Right ventricle myocardium inferior (tissue), 1 donor: ENCODE data around the gene SLC40A1. TPM values are rescaled to one million over a fixed set of nuclear protein-coding genes. Genes with fewer than 3 reads are reported as not detected.
A peak's percentile ranks its signal among the peaks of the same experiment; 100 is the strongest.

Source experiments
- ATAC-seq: fragments of 200-7000 bp; cut with Tn5 transposase; one replicate; pipeline ENCODE4 v1.9.1; 2020; ENCODE audit warnings: mild to moderate bottlenecking, moderate library complexity
- DNase-seq: peaks from one replicate; pipeline ENCODE4 v3.0.0; 2021; ENCODE audit errors: missing footprints
- intact Hi-C: fragments of 100-400 bp; cut with DNase I; formaldehyde crosslinking; loops from one replicate; pipeline ENCODE4 v1.11.0; 2022
- total RNA-seq: library from RNA; stranded (reverse); fragmentation: NEBNext Ultra II Directional; extraction: Animal tissue kit (Norgen Biotek cat#: 25700); gene quantifications from one replicate; pipeline ENCODE4 v1.2.1, GENCODE V29; 2021
- donor health status: DM: no; HTN: yes; CAD: no; lungs with severe emphysema.

SLC40A1 gene
- total RNA-seq, 1 donor from 2014 or later: 51.0 TPM

GRCh38 chr2:189552334-189552990, 28.1 kb downstream of the SLC40A1 start:
- intact Hi-C loops: no loop called here
- ATAC-seq (peak; percentile 73), DNase-seq (no peak)

DNA sequence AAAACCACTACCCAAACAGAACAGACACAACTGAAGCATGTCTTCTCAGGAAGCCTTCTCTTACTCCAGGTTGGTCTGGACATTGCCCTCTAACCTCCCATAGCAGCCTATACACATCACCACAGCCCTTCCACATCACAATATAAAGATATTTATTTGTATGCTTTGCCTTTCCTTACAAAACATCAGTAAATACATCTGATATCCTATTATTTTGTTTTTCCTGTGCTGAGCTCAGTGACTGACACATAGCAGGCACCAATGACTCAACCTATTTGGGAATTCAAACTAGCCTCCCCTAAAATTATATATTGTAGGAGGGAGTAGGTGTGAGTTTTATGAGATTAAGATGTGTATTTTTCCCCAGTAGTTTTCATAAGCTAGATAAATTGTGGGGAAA, 28.8 kb downstream of the SLC40A1 start:
- intact Hi-C loops: no loop called here
- ATAC-seq (no peak), DNase-seq (no peak)

GRCh38 chr2:189549449-189549832, 31.1 kb downstream of the SLC40A1 start:
- peak; percentile 45 for ATAC-seq
- peak; percentile 48 for DNase-seq
- intact Hi-C loops: no loop called here

- intact Hi-C loops: no loop called here
- DNase-seq (no peak), ATAC-seq (peak; percentile 18)
Observed at GRCh38 chr2:189548666-189549448, 31.7 kb downstream of the SLC40A1 start.

- peak; percentile 73 for ATAC-seq
- intact Hi-C loops: no loop called here
- DNase-seq: no peak
Observed at GRCh38 chr2:189545418-189545817, 35.2 kb downstream of the SLC40A1 start.

DNA sequence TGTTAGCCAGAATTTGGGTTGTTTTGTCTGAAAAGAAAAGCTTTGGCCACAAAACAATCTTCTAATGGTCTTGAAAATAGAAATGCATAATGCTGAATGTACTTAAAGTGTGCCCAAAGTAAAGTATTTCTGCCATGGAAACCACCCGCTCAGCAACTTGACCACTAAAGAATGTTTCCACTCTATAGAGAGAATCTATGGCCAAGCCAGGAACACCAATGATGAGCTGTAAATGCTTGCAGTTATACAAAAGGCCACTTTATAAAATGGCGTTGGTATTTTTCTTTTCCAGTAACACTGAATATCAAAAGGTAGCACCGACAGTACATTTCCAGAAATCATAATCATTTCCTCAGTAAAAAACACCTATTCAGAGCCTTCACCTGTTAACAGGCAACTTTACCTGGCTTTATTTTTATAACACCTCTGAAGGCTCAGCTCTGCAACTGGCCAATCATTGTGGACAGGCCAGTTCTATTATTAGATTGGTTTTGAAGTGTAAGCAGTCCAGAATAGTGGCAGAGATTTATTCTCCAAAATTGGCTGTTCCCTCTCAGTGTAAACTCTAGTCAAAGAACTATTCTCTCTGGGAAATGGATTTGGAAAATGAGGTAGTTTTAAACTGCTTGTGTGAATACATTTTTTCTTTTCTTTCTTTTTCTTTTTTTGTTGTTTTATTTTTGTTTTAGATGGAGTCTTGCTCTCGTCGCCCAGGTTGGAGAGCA, 36.1 kb downstream of the SLC40A1 start:
- ATAC-seq: peak; percentile 47
- intact Hi-C loops: no loop called here
- no peak for DNase-seq

DNA sequence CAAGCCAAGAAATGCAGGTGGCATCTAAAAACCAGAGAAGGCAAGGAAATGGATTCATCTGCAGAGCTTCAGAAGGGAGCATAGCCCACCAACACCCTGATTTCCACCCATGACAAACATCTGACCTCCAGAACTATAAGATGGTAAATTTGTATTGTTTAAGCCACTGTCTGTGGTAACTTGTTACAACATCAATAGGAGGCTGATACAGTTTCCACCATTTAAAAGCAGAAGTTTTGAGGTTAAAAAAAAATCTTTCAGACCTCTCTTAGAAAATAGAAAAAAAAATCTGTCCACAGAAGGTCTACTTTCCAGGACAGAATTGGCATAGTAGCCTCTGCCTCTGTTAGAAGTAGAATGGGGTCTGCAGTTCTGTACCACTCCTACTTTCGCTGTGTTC, 37.2 kb downstream of the SLC40A1 start:
- ATAC-seq (no peak), DNase-seq (no peak)
- intact Hi-C loops: no loop called here

DNA sequence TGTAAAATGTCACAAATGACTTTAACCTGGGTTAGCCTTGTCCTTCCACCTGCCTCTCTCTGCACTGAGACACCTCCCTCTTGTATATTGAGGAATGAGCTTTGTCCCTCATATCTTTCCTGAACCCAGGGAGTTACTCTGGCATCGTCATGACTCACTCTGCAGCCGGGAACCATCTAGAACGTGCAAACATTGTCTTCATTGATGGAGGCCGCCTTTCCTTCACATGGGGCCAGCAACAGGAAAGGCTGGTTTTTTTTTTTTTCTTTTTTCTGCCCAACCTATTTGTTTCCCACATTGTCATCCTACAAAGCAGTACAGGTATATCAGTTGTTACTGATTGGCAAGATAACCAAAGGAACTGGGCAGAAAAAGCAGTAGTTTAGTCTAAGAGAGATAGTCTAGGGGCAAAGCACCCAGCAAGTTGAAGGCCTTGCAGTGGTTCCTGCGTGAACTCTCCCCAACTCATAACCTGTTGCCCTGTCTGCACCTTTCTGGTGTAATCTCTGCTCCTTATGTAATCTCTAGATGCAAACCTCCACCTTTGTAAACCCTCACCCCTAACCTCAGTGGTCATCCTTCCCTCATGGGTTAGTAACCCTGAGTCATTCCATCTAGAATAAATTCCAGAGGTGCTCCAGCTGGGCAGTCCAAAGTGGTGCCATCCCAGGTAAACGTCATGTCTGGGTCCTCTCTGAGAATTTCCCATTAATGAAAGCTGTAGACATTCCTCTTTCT, 38.3 kb downstream of the SLC40A1 start:
- DNase-seq: no peak
- intact Hi-C loops: no loop called here
- no peak for ATAC-seq

DNA sequence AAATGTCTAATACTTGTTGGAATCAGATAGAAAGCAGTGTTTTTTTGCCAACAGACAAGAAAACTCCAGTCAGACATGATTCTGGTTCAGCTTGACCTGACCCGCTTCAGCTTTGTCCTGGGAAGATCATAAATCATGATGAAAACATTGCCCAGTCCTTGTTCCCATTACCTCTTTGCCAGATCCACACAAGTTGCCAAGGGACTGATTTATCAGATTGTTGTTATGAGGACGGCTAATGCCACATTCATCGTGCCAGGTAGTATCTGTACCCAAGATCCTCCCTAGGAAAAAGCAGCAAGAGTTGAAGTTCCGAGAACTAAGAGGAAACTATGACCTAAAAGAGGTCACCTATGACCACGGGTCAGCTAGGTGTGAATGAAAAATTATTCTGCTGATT, 39.0 kb downstream of the SLC40A1 start:
- no peak for DNase-seq
- ATAC-seq: no peak
- intact Hi-C loops: no loop called here

GRCh38 chr2:189540551-189540950, 40.0 kb downstream of the SLC40A1 start:
- intact Hi-C loops: no loop called here
- no peak for ATAC-seq

GRCh38 chr2:189538402-189538801, 42.2 kb downstream of the SLC40A1 start:
- ATAC-seq (no peak), DNase-seq (no peak)
- intact Hi-C loops: no loop called here

More at GRCh38 chr2:189540551-189540950, 40.0 kb downstream of the SLC40A1 start:
- DNase-seq: no peak

DNA sequence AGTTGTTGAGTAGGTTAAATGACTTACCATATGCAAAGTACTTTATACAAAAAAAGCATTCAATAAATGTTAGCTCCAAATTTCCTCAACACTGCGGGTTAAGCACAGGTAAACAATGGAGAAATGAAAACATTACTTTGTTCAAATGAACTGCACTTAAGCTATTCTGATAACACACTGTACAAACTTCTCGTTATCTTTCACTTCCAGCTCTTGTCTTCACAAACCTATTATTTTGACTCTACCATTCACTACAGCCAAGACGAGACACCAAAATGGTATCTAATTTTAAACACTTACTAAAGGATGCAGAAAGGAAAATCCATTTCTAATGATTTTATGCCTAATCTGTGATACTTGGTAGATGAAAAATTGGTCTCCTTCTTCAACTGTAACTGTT, 43.8 kb downstream of the SLC40A1 start:
- DNase-seq (no peak), ATAC-seq (no peak)
- intact Hi-C loops: no loop called here

DNA sequence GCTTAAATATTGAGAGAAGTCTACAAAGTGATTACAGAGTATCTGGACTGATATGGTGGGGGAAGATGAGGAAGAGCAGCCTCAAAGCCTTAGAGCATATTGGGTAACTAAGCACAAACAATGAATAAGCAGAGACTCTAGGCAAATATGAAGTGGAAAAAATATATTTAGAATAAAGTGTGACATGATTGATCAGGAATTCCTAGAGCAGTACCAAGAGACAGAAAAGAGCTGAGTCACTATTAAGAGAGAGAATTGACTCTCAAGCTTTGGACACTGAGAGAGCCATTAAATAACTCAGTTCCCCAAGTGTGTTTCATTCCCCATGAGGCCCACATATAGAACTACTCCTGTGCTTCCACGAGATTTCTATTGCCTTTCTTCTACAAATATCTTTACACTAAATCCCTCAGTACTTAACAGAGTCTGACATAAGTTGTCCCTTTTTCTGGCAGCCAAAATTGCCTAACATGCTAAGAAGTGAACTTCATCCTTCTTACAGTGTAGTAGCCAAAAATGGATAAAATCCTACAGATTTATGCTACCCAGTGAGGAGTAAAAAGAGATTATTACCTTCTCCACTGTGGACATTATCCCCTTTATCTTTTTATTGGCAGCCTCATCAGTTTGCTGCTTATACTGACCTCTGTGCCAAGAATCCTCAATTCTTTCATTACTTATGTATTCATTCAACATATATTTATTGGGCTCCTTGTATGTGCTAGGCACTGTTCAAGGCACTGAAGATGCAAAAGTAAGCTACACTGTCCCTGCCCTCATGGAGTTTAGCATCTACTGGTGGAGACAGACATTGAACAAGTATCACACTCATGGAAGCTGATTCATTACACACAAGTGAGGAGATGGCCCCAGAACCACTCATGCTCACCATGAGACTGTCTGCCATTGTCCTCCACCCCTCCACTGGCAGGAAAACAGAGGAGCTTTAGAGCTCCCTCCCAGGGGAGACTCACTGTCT, 45.4 kb downstream of the SLC40A1 start:
- DNase-seq: no peak
- intact Hi-C loops: no loop called here
- peak; percentile 59 for ATAC-seq

GRCh38 chr2:189533288-189534035, 47.1 kb downstream of the SLC40A1 start:
- no peak for ATAC-seq
- intact Hi-C loops: no loop called here
- DNase-seq: no peak

DNA sequence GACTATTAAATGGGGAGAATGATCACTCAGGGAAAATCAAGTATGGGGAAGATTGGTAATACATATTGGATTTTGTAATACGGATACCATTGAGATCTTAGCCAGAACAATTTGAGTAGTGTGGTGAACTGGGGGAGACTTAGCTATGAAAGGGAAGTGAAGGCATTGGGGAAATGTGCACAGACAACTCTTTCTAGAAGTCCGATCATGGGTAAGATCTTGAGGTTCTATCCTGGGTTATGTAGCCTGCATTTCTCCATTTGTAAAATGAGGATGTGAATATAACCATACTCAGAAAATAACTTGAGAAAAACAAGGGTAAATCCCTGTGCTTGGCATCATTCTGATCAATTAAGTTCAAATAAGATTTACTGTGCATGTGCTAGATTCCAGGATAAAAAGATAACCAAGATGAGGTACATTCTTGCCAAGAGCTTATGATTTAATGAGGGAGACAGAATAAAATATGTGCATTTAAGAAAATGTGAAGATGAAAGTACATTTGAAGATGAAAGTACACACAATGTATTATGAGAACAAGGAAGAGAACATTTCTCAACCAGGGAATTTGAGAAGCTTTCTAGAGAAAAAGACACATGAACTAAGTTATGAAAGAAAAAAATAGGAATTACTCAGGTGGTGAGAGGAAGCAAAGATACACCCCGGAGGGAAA, 49.5 kb downstream of the SLC40A1 start:
- ATAC-seq: no peak
- intact Hi-C loops: no loop called here

GRCh38 chr2:189528617-189529016, 52.0 kb downstream of the SLC40A1 start:
- no peak for DNase-seq
- ATAC-seq: no peak
- intact Hi-C loops: no loop called here

More for the DNA sequence above, 49.5 kb downstream of the SLC40A1 start:
- no peak for DNase-seq
